HG02610 (cell line): Measurements from ENCODE around the gene GLE1.

Source experiments
- ATAC-seq: cut with Tn5 transposase; IDR thresholded peaks from one replicate; pipeline ENCODE4 v1.9.1; 2021; ENCODE audit warnings: mild to moderate bottlenecking, moderate library complexity; ENCODE audit not compliant: unreplicated experiment

The GLE1 gene

GRCh38 chr9:128504485-128505413 lies at the start of gene GLE1:
Gene GLE1, plus strand, starts transcription at chr9:128504719. Its CDS starts 87 bp downstream, at chr9:128504806.
- peak; percentile 81 for ATAC-seq

GRCh38 chr9:128454991-128455390 lies 49.5 kb upstream of the GLE1 start:
- ATAC-seq, result no peak

GRCh38 chr9:128455849-128456612 lies 48.5 kb upstream of the GLE1 start, which contains the start of gene ODF2:
Gene ODF2, plus strand, starts transcription at chr9:128456006. Its CDS starts 86 bp downstream, at chr9:128456092.
- peak; percentile 84 for ATAC-seq

GRCh38 chr9:128456613-128457061 lies 47.9 kb upstream of the GLE1 start:
- peak; percentile 54 for ATAC-seq

GRCh38 chr9:128457207-128457606 lies 47.3 kb upstream of the GLE1 start:
- ATAC-seq, result no peak

- no peak for ATAC-seq
Observed at GRCh38 chr9:128459011-128459410, 45.5 kb upstream of the GLE1 start.

GRCh38 chr9:128469070-128469469 lies 35.4 kb upstream of the GLE1 start:
- no peak for ATAC-seq

GRCh38 chr9:128470560-128470959 lies 34.0 kb upstream of the GLE1 start:
- ATAC-seq, result no peak

GRCh38 chr9:128473104-128473503 lies 31.4 kb upstream of the GLE1 start:
- ATAC-seq, result no peak

- no peak for ATAC-seq
Observed at GRCh38 chr9:128475867-128476266, 28.7 kb upstream of the GLE1 start.

GRCh38 chr9:128479262-128479661 lies 25.3 kb upstream of the GLE1 start:
- no peak for ATAC-seq

- no peak for ATAC-seq
Observed at GRCh38 chr9:128481561-128481960, 23.0 kb upstream of the GLE1 start.

GRCh38 chr9:128482186-128482585 lies 22.3 kb upstream of the GLE1 start:
- ATAC-seq, result no peak

GRCh38 chr9:128484686-128485413 lies 19.7 kb upstream of the GLE1 start:
- ATAC-seq, result no peak

GRCh38 chr9:128485414-128485855 lies 19.1 kb upstream of the GLE1 start:
- no peak for ATAC-seq

GRCh38 chr9:128486201-128486600 lies 18.3 kb upstream of the GLE1 start:
- ATAC-seq, result no peak

GRCh38 chr9:128493424-128493823 lies 11.1 kb upstream of the GLE1 start:
- ATAC-seq, result no peak

- no peak for ATAC-seq
Observed at GRCh38 chr9:128494108-128494745, 10.3 kb upstream of the GLE1 start.

GRCh38 chr9:128494746-128495129 lies 9.8 kb upstream of the GLE1 start:
- no peak for ATAC-seq

- no peak for ATAC-seq
Observed at GRCh38 chr9:128495296-128495695, 9.2 kb upstream of the GLE1 start.
